GM03348 (cell line): Measurements from ENCODE around the gene RNPEPL1.

Source experiments
- DNase-seq: peaks from one replicate; pipeline ENCODE4 v3.0.0; 2012; ENCODE audit warnings: low spot score

Gene RNPEPL1

DNA sequence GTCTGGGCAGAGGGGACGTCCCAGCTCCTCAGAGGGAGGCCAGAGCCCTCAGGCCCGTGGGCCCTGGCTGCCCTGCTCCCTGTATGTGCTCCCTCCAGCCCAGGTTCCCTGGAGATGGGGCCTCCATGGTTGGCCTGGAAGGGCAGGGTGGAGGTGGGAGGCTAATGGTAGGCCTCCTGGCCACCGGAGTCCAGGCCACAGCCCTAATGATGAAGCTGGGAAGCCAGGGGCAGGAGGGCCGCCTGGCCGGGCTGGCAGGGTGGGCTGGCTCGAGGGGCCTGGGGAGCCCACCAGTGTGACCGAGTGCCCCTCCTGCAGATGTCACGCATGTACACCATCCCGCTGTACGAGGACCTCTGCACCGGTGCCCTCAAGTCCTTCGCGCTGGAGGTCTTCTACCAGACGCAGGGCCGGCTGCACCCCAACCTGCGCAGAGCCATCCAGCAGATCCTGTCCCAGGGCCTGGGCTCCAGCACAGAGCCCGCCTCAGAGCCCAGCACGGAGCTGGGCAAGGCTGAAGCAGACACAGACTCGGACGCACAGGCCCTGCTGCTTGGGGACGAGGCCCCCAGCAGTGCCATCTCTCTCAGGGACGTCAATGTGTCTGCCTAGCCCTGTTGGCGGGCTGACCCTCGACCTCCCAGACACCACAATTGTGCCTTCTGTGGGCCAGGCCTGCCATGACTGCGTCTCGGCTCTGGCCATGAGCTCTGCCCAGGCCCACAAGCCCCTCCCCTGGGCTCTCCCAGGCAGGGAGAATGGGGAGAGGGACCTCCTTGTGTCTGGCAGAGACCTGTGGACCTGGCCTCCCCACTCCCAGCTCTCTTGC, 9.2 kb downstream of the RNPEPL1 start:
- DNase-seq: no peak

- DNase-seq: no peak
Measured at GRCh38 chr2:240578110-240578450, 9.8 kb downstream of the RNPEPL1 start.

- DNase-seq: no peak
Measured at GRCh38 chr2:240578488-240578887, 10.2 kb downstream of the RNPEPL1 start.

DNA sequence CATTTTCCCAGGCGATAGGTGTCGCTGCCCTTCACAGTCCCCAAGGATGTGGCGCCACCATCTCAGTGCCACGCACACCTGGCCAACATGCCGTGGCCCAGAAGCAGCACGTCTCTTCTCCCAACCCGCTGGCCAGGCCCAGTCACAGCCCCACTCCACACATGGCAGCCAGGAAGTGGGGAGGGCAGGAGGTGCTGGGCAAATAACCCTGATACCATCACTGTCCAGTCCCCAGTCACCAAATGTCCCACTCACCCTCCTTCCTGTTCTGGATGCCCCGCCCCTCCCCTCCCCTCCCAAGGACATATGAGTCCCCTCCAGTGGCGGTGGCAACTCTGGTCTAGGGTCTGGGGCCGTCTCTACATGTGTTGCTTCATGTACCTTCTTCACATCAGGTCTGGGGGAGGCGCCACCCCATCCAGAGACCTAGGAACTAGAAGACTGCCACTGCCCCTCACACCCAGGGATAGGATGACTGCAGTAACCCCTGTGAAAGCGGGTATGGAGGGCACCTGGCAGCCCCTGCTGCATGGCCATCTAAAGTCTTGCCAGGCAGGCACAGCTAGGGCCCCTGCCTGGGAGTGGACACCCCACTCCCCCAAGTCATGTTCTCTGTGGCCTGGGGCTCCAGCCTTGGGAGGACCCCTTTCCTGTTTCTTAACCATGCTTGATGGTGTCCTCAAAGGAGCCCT, 10.9 kb downstream of the RNPEPL1 start:
- no peak for DNase-seq

GRCh38 chr2:240579771-240580614, 11.7 kb downstream of the RNPEPL1 start:
- peak; percentile 83 for DNase-seq

DNA sequence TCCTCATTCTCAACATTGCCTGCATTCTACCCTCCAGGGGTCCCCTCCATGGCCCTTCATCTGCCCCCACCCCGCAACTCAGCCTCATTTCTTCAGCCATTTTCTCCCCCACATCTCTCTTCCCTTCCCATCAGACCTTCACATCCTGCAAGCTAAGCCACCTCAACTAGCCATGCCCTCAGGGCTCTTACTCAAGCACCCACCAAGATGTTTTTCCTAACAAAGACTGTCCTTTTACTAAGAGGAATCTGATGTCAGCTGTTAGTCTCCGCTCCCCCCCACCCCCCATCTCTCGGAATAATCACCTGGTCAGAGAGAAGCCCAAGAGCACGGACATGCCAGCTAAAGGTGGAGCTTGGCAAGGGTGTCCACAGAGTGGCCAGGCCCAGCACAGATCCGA, 13.5 kb downstream of the RNPEPL1 start:
- no peak for DNase-seq

- no peak for DNase-seq
Measured at GRCh38 chr2:240582781-240583180, 14.5 kb downstream of the RNPEPL1 start.

DNA sequence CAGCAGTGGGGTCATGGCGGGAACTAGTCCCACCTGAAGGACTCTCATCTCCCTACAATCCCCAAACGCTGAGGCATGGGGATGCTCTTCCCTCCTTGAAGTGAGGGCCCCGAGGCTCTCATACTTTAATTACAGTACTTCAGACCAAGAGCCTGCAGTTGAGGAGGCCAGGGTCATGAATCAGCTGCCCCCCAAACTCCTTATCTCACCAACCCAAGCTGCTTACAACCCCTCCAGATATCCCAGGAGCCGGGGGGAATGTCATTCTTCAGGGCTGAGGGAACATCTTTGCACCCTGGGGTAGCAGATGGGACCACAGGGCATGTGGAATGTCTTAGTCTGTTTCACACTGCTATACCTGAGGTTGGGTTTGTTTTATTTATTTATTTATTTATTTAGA, 15.5 kb downstream of the RNPEPL1 start:
- no peak for DNase-seq

DNA sequence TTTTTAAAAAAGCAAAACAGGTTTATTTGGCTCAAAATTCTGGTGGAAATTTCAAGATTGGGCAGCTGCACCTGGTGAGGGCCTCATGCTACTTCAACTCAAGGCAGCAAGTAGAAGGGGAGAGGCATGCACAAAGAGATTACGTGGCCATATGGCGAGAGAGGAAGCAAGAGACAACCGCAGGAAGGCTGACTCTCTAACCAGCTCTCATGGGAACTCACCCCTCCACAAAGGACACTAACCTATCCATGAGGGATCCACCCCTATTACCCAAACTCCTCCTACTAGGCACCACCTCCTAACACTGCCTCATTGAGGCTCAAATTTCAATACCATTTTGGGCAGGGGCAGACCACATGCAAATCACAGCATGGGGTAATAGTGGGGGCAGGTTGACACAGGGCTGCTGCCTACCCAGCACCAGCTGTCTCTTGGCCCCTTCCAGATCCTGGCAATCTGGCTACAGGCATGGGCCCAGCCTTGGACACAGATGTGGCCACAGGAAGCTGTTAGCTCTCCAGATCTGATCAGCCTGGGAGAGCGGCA, 16.3 kb downstream of the RNPEPL1 start:
- DNase-seq: no peak

- no peak for DNase-seq
Measured at GRCh38 chr2:240585101-240585500, 16.8 kb downstream of the RNPEPL1 start.

DNA sequence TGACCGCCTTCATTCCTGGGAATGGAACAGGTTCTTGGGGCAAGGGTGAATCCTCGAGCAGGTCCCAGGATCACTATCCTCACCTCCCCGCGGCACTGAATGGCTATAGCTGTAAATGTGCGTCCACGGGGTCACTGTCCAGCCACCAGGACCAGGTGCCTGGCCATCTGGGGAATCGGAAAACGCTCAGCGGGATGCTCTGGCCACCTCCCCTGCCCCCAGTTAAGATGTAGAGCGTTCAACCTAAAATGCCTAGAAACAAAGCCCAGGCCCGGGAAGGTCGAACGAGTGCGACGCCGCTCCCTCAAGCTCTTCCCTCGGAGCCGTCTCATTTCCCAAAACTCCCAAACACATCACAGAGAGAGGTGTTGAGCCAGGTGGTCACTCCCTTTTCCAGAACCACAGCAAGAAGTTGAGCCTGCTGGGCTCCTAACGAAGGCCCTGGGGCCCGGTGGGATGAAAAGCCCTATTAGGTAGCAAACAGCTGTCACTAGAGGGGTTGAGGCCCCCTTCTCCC, 17.5 kb downstream of the RNPEPL1 start:
- no peak for DNase-seq

DNA sequence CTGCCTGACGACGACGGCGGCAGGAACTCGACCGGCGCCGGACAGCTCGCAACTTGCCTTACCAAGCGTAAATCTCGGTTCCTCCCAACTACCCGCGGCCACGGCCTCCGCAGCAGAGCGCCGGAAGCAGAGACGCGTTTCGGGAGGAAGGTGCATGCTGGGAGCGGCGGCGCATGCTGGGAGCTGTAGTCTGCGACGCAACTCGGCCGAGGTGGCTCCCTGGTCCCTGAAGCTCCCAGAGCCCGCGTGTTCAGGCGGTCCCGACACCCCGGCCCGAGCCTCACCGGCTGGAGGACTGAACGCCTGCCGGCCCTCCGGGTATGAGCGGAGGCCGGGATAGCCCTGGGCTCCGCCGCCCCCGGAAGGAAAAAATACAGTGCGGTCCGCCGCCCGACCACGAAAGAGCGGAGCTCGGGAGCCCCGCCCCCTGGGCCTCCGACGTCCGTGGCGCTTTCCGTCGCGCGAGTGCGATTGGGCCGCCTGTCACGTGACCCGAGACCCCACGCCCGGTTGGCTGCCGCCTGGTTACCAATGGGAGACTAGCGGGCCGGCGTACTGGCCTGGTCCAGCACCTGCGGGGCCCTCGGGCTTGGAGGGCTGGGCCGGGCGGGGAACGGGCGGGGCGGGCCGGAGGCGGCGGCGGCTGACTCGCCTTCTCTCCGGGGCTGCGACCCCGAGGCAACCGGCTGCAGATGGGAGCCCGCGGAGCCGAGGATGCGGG, 18.1 kb downstream of the RNPEPL1 start, which contains the start of gene CAPN10:
CAPN10 (plus strand) TSS at position 537 of the 721 bp plus-strand sequence; CDS start at position 715, 178 bp downstream.
- DNase-seq: peak; percentile 99

GRCh38 chr2:240586919-240587800, 18.9 kb downstream of the RNPEPL1 start:
- DNase-seq: peak; percentile 53

DNA sequence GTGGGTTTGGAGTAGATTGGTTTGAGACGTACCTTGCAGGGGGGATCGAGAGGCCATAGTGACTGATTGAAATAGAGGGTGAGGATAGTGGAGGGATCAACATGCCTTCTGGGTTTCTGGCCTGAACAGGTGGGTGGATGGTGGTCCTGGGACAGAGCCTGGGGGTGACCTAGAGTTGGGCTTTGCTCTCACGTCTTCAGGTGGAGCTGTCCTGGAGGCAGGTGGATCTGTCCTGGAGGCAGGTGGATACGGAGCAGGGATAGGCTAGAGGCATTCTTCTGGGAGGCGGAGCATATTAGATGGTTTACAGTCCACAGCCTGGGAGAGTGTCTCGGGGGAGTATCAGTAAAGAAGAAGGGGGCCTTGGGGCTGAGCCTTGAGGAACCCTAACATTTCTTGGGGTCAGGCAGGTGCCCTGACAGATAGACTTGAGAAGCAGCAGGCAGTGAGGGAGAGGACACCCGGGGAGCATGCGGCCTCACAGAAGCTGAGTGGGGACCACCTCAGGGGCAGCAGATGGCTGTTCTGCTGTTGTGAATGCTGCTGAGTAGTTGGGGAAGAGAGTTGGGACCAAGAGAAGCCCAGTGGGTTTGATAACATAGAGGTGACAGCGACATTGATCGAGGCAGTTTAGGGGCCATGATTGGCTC, 19.8 kb downstream of the RNPEPL1 start:
- DNase-seq: no peak

GRCh38 chr2:240588669-240589068, 20.4 kb downstream of the RNPEPL1 start:
- no peak for DNase-seq

DNA sequence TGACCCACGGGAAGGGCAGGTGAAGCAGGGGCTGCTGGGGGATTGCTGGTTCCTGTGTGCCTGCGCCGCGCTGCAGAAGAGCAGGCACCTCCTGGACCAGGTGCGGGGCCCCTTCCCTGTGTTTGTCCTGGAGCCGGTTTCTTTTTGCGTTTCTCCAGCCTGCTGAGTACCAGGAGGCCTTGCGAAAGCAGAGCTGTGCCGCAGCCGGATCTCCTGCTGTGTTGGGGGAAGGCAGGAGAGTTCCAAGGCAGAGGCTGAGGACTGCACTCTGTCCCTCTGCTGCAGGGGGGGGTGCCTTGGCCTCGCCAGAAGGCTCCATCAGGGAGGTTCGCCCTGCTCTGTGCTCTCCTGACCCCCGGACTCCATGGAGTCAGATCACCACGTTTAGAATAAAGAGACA, 21.1 kb downstream of the RNPEPL1 start:
- DNase-seq: no peak

DNA sequence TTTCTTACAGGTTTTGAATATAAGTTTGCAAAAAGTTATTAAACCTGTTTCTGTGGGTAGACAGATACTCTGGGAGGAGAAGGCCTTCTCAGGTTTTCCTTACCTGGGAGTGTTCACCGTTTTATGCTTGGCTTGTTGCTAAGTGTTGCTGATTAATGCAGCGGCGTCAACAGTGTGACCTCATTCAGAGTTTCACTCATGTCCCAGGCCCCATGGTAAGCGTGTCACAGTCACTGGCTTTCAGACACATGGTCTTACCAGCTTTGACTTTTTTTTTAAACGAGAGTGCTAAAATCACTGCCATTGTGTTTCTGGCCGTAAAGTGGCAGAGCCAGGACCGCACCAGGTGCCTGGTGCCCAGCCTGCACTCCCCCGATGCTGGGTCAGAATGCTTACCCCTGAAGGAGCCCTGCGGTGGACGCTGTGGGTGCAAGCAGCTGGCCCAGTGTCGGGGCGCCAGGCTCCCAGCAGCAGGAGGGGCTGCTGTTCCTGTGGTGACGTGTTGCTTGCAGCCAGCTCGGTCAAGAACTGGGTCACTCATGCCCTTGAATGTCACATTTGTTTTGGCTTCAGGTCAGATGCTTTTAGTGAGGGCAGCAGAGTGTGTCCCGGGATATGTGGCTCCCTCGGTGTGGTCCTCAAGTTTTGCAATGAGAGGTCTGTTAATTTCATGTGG, 21.7 kb downstream of the RNPEPL1 start:
- DNase-seq: no peak

GRCh38 chr2:240590681-240591111, 22.4 kb downstream of the RNPEPL1 start:
- DNase-seq: no peak

- DNase-seq: no peak
Measured at GRCh38 chr2:240591226-240591625, 22.9 kb downstream of the RNPEPL1 start.
